Measurements from ENCODE around the gene BICDL1.

BICDL1 gene

DNA sequence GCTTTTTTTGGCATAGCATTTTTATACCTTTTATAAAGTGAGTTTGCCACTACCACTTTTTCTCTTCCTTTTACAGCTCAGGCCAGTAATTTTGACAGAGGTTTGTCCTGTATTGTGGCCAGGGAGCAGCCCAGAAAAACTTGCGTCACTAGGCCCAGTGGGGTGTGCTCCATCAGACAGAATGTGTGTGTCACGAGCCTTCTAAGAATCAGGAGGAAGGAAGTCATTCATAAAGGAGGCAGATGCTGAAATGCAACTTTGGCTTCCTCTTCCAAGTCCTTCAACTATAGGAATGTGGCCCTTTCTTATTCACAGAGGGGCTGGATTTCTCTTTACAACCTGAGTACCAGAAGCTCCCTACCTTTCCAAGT lies 137.6 kb downstream of the BICDL1 start (continued):
- TF ChIP-seq, protein P1, sequence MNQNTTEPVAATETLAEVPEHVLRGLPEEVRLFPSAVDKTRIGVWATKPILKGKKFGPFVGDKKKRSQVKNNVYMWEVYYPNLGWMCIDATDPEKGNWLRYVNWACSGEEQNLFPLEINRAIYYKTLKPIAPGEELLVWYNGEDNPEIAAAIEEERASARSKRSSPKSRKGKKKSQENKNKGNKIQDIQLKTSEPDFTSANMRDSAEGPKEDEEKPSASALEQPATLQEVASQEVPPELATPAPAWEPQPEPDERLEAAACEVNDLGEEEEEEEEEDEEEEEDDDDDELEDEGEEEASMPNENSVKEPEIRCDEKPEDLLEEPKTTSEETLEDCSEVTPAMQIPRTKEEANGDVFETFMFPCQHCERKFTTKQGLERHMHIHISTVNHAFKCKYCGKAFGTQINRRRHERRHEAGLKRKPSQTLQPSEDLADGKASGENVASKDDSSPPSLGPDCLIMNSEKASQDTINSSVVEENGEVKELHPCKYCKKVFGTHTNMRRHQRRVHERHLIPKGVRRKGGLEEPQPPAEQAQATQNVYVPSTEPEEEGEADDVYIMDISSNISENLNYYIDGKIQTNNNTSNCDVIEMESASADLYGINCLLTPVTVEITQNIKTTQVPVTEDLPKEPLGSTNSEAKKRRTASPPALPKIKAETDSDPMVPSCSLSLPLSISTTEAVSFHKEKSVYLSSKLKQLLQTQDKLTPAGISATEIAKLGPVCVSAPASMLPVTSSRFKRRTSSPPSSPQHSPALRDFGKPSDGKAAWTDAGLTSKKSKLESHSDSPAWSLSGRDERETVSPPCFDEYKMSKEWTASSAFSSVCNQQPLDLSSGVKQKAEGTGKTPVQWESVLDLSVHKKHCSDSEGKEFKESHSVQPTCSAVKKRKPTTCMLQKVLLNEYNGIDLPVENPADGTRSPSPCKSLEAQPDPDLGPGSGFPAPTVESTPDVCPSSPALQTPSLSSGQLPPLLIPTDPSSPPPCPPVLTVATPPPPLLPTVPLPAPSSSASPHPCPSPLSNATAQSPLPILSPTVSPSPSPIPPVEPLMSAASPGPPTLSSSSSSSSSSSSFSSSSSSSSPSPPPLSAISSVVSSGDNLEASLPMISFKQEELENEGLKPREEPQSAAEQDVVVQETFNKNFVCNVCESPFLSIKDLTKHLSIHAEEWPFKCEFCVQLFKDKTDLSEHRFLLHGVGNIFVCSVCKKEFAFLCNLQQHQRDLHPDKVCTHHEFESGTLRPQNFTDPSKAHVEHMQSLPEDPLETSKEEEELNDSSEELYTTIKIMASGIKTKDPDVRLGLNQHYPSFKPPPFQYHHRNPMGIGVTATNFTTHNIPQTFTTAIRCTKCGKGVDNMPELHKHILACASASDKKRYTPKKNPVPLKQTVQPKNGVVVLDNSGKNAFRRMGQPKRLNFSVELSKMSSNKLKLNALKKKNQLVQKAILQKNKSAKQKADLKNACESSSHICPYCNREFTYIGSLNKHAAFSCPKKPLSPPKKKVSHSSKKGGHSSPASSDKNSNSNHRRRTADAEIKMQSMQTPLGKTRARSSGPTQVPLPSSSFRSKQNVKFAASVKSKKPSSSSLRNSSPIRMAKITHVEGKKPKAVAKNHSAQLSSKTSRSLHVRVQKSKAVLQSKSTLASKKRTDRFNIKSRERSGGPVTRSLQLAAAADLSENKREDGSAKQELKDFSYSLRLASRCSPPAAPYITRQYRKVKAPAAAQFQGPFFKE (tag by site-specific recombination; IDR thresholded peaks at IDR 0.05; ENCODE audit: borderline replicate concordance), result no peak
- TF ChIP-seq ZNF473 (tag by site-specific recombination; IDR thresholded peaks at IDR 0.05) (no peak), RBAK (tag by site-specific recombination; IDR thresholded peaks at IDR 0.05) (no peak), EGR2 (tag by site-specific recombination; IDR thresholded peaks at IDR 0.05; ENCODE audit: low read depth) (no peak), ZNF394 (tag by site-specific recombination; IDR thresholded peaks at IDR 0.05; ENCODE audit: borderline replicate concordance) (no peak), ZNF404 (tag by site-specific recombination; IDR thresholded peaks at IDR 0.05) (no peak), ZBTB7A (tag by site-specific recombination; IDR thresholded peaks at IDR 0.05; ENCODE audit: low read depth) (no peak), ZNF114 (tag by site-specific recombination; IDR thresholded peaks at IDR 0.05) (no peak), REPIN1 (tag by site-specific recombination; IDR thresholded peaks at IDR 0.05; ENCODE audit: low read depth) (no peak), ZNF423 (tag by site-specific recombination; IDR thresholded peaks at IDR 0.05) (no peak), ZNF311 (tag by site-specific recombination; IDR thresholded peaks at IDR 0.05; ENCODE audit: borderline replicate concordance) (no peak)
- TF ChIP-seq, protein P2, sequence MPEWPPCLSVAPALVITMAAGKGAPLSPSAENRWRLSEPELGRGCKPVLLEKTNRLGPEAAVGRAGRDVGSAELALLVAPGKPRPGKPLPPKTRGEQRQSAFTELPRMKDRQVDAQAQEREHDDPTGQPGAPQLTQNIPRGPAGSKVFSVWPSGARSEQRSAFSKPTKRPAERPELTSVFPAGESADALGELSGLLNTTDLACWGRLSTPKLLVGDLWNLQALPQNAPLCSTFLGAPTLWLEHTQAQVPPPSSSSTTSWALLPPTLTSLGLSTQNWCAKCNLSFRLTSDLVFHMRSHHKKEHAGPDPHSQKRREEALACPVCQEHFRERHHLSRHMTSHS (tag by site-specific recombination; IDR thresholded peaks at IDR 0.05), result no peak
- TF ChIP-seq, protein P3, sequence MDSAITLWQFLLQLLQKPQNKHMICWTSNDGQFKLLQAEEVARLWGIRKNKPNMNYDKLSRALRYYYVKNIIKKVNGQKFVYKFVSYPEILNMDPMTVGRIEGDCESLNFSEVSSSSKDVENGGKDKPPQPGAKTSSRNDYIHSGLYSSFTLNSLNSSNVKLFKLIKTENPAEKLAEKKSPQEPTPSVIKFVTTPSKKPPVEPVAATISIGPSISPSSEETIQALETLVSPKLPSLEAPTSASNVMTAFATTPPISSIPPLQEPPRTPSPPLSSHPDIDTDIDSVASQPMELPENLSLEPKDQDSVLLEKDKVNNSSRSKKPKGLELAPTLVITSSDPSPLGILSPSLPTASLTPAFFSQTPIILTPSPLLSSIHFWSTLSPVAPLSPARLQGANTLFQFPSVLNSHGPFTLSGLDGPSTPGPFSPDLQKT (IDR thresholded peaks at IDR 0.05; ENCODE audit: borderline replicate concordance, low read depth, low read length), result no peak
- TF ChIP-seq, protein P4, sequence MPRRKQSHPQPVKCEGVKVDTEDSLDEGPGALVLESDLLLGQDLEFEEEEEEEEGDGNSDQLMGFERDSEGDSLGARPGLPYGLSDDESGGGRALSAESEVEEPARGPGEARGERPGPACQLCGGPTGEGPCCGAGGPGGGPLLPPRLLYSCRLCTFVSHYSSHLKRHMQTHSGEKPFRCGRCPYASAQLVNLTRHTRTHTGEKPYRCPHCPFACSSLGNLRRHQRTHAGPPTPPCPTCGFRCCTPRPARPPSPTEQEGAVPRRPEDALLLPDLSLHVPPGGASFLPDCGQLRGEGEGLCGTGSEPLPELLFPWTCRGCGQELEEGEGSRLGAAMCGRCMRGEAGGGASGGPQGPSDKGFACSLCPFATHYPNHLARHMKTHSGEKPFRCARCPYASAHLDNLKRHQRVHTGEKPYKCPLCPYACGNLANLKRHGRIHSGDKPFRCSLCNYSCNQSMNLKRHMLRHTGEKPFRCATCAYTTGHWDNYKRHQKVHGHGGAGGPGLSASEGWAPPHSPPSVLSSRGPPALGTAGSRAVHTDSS (tag by site-specific recombination; IDR thresholded peaks at IDR 0.05), result no peak
- TF ChIP-seq, protein P5, sequence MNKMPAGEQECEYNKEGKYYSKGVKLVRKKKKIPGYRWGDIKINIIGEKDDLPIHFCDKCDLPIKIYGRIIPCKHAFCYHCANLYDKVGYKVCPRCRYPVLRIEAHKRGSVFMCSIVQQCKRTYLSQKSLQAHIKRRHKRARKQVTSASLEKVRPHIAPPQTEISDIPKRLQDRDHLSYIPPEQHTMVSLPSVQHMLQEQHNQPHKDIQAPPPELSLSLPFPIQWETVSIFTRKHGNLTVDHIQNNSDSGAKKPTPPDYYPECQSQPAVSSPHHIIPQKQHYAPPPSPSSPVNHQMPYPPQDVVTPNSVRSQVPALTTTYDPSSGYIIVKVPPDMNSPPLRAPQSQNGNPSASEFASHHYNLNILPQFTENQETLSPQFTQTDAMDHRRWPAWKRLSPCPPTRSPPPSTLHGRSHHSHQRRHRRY (tag by site-specific recombination; IDR thresholded peaks at IDR 0.05), result no peak
- TF ChIP-seq, protein P6, sequence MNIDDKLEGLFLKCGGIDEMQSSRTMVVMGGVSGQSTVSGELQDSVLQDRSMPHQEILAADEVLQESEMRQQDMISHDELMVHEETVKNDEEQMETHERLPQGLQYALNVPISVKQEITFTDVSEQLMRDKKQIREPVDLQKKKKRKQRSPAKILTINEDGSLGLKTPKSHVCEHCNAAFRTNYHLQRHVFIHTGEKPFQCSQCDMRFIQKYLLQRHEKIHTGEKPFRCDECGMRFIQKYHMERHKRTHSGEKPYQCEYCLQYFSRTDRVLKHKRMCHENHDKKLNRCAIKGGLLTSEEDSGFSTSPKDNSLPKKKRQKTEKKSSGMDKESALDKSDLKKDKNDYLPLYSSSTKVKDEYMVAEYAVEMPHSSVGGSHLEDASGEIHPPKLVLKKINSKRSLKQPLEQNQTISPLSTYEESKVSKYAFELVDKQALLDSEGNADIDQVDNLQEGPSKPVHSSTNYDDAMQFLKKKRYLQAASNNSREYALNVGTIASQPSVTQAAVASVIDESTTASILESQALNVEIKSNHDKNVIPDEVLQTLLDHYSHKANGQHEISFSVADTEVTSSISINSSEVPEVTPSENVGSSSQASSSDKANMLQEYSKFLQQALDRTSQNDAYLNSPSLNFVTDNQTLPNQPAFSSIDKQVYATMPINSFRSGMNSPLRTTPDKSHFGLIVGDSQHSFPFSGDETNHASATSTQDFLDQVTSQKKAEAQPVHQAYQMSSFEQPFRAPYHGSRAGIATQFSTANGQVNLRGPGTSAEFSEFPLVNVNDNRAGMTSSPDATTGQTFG (tag by site-specific recombination; IDR thresholded peaks at IDR 0.05; ENCODE audit: borderline replicate concordance), result no peak
